Left kidney (tissue), 2 donors: ENCODE data around the gene AXIN2. TPM values are rescaled to one million over a fixed set of nuclear protein-coding genes. Genes with fewer than 3 reads are reported as not detected.
"Not testable (repeated sequence)": the region's sequence is repeated elsewhere in the genome, so short reads cannot be mapped to it uniquely, and the experiment has no call there.

Experiments used
- DNase-seq: peaks from one replicate; pipeline ENCODE4 v3.0.0-alpha.2; 2013
- polyA plus RNA-seq: library from polyadenylated mRNA; unstranded; fragments of 120-200 nt; gene quantifications from one replicate; pipeline ENCODE4 v1.2.1, GENCODE V29; 2013; ENCODE audit not compliant: insufficient read length

AXIN2 gene
- polyA plus RNA-seq, 1 donor: 23.2 TPM

DNA sequence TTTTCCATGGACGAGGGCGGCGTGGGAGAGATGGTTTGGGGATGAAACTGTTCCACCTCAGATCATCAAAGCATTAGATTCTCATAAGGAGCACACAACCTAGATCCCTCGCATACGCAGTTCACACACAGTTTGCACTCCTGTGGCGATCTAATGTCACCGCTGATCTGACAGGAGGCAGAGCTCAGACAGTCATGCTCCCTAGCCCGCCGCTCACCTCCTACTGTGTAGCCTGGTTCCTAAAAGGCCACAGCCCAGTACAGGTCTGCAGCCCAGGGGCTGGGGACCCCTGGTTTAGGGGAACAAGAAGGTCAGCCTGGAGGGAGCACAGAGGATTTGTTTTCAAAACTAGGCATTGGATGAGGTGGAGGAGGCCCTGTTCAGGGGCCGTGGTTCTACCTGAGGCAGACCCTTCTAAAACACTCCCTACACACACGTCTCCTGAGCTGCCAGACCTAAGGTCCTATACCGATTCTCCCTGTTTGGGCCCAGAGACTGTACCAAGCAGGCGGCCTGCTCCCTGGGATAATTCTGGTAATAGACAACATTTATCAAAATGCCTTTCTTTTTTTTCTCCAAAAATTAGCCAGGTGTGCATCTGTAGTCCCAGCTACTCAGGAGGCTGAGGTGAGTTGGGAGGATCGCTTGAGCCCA is 38.6 kb downstream of the AXIN2 start:
- DNase-seq: no peak

DNA sequence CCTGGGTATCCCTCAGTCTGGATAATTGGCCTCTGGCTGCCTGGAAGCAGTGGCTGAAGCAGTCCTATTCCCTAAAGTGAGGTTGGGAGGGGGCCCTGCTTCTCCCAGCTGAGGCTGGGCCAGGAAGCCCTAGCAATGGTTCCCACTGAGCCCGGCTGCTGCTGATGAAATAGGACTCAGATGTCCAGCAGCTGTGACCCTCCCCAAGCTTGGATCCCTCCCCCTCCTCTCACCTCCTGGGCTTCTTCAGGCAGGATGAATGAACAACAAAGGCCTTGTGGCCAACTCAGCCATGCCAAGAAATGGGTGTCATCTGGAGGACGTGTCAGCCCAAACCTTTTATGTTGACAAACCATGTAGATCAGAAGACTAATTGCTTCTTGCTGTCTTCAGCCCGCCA is 42.0 kb downstream of the AXIN2 start:
- DNase-seq: no peak

DNA sequence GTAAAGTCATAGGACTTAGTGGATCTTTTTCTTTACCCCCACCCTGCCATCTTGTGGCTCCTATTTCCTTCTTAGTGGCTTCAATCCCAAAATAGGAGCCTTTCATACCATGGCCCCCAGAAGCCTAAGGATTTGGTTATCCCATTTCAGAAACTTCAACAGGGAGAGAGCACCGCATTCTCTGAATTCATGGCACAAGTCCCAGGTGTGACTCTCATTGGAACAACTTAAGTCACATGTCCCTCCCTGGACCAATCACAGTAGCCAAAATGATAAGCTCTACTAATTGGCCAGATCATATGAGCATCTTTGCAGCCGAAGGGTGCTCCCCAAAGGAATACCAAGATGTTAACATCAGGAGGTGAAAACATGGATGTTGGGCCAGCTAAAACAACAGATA is 43.2 kb downstream of the AXIN2 start:
- DNase-seq: no peak

DNA sequence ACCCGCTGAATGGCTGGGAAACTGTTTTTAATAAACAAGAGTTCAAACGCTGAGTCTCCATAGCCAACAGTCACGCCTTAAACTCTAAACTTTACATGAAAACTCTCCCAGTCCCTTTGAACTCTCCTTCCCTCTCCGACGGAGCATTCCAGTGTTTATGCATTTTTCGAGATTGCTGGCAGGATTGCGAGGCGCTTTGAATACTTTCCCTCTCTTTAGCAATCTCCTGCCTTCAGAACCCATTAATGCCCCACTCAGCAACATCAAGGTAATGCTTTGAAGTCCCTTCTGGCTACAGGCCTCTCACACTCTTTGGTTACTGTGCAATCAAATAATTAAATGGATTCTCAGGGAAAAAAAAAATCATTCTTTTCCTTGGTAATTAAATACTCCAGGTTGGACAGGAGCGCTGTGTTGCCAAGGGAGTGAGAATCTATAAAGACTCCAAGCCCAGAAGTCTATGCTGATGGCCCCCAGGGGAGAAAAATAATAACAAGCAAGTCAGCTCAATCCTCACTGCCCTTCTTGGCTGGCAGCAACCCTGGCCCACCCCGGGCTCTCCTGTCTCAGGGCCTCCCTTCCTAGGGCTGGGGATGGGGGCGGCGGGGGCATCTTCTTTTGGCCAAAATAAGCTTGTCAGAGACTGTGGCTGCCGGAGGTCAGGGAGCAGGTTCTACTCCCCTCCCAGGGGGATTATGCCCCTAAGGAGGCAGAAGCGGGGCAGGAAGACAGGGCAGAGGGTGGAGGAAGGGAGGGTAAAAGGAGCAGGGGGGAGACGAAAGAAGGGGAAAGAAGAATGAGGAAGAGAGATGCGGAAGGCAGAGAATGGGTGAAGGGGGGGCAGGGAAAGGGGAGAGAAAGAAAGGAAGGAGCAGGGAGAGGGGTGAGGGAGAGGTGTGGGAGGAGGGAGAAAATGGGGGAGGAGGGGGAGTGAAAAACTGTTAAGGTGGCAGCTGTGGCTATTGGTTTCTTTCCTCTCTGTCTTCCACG is 45.2 kb downstream of the AXIN2 start:
- peak; percentile 82 for DNase-seq

DNA sequence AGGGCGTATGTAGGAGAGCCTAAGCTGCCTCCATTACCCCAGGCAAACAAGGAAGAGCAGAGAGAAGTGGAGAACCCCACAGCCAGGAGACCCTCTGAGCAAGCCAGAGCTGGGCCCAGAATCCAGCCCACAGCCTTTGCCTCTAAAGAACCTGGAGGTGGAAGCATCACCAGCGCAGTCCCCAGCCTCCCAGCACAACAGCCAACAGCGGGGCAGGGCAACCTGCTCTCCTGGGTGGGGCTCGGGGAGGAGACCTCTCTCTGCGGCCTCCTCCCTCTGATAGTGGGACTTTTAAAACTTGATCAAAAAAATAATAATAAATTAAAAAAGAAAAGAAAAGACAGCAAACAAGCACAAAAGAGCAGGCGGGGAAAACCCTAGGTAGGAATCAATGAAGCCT is 45.9 kb downstream of the AXIN2 start:
- DNase-seq: no peak

DNA sequence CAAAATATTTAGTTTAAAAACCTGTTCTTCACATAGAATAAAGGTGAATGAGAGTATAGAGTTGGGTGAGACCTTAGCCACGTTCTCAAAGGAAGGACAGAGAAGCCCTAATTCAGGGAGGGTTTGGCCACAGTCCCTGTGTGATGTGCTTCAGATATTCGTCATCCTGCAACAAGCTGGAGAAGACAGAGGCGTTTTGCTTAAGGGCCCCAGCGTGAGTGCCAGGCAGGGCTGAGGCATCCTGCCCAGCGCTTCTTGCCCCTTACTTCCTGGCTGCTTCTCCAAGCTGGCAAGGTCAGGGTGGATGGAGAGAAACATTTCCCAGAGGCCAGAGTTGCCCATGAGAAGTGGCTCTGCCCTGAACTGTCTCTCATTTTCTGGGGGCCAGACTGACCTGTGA is 46.9 kb downstream of the AXIN2 start:
- no peak for DNase-seq

DNA sequence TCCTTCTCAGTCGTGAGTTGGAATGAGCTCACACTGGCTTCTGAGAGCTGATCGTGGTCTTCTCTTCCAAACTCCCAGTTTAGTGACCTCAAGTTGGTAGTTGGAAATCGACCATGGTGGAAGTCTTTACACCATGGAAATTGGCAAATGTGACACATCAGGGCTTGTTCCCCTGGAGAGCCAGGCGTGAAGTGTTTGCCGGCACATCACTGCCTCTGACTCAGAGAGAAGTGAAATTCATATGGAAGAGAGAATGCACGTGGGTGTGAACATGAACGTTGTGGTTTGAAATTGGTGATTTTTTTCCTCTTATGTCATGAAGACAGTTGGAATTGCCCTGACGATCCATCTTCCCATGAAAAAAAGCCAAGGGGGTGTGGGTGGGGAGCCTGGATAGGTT is 47.4 kb downstream of the AXIN2 start:
- no peak for DNase-seq

DNA sequence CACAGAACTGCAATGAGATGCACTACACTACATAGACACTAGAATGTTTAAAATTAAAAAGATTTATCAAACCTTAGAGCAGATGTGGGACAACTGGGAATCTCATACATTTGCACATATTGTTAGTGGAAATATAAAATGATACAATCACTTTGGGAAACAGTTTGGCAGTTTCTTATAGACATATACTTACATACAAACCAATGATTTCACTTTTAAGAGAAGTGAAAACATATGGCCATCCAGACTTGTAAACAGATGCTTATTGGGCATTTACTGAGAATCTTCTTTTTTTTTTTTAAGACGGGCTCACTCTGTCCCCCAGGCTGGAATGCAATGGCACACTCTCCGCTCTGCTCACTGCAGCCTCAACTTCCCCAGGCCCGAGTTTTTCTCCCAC is 50.1 kb downstream of the AXIN2 start:
- DNase-seq: no peak

DNA sequence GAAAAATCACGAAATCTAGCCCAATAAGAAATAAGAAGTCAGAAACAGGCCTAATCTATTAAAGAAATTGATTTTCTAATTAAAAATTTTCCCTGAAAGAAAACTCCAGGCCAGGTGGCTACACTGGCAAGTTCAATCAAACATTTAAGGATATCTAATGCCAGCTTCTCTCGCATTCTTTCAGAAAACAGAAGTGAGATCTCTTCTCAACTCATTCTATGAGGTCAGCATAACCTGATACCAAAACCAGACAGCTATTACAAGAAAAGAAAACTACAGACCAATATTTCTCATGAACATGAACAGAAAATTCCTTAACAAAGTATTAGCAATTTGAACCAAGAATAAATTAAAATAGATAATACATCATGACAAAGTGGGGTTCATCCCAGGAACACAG is 52.4 kb downstream of the AXIN2 start:
- DNase-seq: no peak

DNA sequence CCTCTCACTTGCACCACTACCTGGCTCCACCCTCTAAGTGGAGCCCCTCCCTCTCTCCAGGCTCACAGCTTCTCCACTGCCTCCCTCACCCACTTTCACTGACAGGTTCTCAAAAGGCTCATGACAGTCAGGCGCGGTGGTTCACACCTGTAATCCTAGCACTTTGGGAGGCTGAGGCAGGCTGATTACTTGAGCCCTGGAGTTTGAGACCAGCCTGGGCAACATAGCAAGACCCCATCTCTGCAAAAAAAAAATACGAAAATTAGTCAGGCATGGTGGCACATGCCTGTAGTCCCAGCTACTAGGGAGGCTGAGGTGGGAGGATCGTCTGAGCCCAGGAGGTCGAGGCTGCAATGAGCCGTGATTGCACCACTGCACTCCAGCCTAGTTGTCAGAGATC is 56.8 kb downstream of the AXIN2 start:
- not testable (repeated sequence) for DNase-seq

DNA sequence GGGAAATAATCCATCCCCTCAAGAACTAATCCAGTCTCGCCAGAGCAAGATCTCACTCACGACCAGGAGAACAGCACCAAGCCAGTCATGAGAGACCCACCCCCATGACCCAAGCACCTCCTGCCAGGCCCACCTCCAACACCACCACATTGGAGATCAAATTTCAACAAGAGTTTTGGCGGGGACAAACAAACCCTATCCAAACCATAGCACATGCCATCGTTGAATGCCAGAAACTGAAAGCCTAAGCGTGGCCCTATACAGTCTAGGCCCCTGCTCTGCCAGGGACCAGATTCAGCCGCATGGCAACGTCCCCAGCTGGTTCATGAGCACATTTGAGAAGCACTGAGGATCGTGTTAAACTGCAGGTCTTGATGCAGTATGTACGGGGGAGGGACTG is 57.3 kb downstream of the AXIN2 start:
- no peak for DNase-seq

DNA sequence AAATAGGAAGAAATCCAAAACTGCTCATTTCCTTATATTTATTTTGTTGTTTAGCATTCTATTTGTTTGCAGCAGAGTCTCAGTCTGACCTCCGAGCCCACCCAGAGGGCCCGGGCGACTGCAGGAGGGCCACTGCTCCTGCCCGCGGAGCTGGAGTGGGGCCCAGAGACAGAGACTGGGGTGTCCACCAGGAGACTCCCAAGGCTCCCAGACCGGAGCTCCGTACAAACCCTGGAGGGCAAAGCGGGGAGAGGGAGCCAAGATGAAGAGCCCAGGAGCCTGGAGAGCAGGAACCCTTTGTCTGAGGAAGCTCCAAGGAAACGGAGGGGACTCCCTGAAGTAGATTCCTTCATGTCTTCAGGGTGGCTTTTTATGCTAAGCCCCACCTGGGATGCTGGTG is 57.9 kb downstream of the AXIN2 start:
- DNase-seq: no peak

DNA sequence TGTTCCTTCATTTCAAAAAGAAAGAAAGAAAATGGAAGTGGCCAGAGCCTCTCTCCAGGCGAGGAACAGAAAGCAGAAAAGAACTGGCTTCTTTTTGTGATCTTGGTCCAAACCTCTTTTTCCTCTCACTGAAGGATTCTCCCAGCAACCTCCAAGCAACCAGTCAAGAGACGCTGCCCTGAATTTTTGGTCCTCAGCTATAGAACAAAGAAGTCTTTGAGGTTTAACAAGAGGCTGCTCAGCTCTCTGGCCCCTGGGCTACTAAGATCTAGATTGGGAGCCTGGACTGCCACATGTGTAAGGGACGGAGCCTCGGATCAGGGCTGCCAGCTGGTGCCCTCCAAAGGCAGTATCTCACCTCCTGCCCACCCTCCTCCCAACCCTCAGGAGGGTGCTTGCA is 62.6 kb downstream of the AXIN2 start:
- DNase-seq: no peak

DNA sequence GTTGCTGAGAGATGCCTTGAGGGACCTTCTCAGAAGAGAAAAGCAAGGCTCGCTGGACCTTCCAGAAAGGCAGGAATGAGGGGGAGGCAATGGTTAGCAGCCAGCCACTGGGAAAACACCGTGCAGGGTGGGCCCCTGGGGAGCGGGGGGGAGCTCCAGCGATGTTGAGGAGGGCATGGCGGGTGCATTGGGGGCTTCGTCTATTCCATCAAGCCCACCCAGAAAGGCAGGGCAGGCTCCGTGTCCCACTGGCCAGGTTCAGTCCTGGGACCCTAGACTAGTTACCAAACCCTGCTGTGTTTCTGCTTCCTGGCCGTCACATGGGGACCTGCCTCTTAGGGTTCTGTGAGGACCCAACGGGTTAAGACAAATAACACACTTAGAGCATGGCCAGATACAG is 64.6 kb downstream of the AXIN2 start:
- DNase-seq: no peak

DNA sequence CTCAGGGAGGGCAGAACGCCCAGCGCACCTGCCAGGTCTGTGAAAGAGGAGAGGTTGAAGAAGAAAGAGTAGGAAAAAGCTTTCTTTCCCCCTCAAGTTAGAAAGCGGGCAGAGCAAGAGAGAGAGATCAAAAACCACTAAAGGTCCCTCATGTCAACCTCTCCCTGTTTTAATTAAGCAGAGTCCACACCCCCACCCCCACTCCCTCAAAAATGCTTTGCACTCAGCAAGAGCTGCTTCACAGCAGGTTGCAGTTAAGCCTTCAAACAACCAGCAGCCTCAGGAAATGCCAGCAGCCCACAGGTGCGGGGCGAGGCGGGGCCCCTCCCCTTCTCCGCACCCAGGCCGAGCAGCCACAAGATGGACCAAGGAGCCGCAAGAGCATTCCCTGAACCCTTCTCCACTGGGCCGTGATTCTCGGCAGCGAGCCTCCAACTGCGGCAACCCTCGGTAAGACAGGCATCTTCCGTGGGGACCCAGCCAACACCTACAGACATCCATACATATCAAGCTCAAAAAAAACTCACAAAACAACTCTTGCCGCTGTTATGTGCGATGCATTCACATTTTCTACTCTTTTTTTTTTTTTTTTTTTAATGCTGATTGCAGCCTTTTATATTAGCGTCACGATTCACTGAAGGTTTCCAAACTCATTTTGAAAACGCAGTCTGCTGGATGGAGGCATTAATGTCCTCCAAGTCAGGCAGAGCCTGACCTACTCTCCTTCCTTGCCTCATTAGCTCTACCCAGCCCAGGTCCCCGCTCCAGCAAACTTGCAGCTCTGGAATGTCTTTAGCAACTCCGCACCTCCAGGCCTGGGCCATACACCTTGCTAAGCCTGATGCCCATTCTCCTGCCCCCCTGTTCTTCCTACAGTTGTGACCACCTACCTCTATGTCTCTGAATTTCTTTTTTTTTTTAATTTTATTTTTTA is 66.1 kb downstream of the AXIN2 start:
- DNase-seq: peak; percentile 55

DNA sequence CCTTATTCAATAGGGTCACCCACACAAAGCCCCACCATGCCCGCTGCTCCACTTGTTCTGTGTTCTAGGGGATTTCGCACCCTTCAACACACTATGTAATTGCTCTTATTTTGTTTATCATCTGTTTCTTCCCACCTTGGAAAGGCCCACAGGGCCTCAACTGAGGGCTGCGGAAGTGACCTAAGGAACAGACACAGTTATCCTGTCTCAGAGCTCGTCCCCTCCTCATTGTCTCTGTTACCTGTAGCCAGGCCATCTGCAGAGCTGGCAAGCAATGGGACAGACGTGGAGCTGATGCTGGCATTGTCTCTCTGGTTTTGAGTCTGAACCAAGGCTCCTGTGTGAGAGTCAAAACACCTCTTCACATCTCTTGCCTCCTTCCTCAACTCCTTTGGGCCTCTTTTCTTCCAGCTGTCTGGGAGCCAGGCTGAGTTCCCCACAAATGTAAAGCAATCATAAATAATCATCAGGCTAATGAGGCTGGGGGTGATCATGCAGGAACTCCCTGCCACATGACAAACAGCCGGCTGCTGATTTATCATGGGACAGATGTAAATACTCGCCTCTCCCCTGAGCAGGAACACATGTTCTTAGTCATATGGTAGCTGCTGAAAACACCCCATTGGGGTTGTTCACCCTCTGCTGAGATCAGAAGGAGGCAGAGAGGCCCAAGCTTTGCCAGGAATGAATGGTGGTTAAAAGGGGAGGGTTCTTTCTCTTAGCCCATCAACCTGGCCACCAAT is 71.9 kb downstream of the AXIN2 start:
- DNase-seq: peak; percentile 44

DNA sequence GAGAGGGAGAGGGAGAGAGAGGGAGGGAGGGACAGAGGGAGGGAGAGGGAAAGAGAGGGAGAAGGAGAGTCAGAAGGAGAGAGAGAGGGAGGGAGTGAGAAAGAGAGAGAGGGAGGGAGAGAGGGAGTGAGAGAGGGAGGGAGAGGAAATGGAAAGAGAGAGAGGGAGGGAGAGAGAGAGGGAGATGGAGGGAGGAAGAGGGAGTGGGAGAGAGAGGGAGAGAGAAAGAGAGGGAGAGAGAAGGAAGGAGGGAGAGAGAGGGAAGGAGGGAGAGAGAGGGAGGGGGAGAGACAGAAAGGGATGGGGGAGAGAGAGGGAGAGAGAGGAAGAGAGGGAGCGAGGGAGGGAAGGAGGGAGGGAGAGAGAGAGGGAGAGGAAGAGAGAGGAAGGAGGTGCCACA is 72.8 kb downstream of the AXIN2 start:
- DNase-seq: no peak

DNA sequence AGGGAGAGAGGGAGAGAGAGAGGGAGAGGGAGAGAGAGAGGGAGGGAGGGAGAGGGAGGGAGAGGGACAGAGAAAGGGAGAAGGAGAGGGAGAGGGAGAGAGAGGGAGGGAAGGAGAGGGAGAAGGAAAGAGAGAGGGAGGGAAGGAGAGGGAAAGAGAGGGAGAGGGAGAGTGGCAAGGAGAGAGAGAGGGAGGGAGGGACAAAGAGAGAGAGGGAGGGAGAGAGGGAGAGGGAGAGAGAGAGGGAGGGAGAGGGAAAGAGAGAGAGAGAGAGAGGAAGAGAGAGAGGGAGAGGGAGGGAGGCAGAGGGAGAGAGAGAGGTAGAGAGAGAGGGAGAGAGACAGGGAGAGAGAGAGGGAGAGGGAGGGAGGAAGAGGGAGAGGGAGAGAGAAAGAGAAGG is 73.5 kb downstream of the AXIN2 start:
- DNase-seq: no peak

DNA sequence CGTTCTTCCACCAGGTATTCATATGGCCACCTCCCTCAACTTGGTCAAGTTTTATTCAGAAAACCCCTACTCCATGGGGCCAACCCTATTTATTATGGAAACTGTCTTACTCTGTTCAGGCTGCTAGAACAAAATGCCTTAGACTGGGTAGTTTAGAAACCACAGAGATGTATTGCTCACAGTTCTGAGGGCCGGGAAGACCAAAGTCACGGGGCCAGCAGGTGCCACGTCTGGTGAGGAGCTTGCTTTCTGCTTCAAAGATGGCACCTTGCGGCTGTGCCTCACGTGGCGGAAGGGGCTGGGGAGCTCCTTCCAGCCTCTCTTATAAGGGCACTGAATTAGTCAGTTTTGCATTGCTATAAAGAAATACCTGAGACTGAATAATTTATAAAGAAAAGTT is 74.3 kb downstream of the AXIN2 start:
- no peak for DNase-seq

DNA sequence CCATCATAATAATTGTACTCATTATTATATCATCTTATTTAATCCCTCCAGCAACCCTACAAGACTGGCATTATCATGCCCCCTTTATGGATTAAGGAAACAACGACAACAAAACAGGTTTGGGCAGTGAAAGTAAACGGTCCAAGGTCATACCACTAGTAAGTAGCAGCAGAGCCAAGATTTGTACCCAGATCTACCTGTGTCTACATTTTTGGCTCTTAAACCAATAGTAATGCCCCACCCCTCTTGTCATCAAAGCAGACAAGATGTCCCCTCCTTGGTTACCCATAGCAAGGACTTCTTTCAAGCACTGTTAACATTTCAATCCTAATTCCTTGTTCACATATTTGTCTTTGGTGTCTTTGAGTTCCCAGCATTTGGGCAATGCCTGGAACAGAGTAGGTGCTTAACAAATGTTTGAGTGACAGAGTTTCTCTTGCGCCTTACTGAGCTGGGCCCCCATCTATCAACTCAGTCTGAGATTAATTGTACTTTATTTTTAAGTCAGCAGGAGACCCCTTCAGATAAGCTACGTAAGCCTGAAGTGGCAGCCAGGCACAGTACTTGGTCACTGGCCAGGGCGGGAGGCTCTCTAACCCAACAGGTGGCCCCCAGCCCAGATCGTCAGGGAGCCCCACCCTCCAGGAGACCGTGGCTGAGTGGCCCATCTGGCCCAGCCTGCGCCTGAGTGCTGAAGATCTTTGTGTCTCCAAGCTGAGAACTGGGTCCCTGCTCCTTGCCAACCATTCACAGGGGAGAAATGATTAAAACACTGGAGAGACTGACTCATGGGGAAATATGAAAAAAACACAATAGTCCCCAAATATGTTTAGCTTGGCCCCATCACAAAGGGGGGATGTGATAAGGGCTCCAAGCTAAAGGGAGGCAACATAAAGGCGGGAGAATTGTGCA is 75.8 kb downstream of the AXIN2 start:
- DNase-seq: no peak

DNA sequence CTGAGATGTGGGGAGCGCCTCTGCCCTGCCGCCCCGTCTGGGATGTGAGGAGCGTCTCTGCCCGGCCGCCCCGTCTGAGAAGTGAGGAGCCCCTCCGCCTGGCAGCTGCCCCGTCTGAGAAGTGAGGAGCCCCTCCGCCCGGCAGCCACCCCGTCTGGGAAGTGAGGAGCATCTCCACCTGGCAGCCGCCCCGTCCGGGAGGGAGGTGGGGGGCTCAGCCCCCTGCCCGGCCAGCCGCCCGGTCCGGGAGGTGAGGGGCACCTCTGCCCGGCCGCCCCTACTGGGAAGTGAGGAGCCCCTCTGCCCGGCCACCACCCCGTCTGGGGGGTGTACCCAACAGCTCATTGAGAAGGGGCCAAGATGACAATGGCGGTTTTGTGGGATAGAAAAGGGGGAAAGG is 77.0 kb downstream of the AXIN2 start:
- not testable (repeated sequence) for DNase-seq
